Measurements from ENCODE around the gene CD79B. TPM values are rescaled to one million over a fixed set of nuclear protein-coding genes. Genes with fewer than 3 reads are reported as not detected.

Gene CD79B
- polyA plus RNA-seq, 1 donor from 2014 or later: not detected

DNA sequence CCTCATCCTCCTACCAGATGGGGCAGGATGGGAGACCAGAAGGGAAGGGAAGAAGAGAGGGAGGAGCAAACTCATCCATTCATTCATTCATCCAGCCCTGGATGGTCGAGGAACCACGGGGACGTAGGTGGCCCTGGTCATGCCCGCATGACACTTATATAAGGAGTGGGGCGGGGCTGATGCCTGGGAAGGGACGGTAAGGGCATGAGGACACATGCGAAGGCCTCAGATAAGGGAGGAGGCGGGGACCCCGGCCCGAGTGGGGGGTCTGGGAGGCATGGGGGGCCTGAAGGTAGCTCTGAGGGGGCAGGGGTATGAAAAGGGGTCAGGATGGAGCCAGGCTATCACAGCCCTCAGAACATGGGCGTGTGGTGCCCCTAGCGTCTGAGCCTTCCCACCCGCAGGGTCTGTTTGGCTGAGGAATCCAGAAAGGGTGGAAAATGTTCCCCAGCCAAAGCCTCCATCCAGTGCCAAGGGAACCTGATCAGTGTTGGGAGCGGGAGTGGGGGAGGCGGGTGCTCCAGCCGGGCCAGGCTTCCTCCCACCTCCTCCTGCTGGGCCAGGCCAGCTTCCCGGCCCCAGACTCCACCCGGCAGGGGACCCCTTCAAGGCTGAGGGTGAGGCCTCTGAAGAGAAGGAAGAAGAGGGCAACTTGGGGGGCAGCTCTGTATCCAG lies 17.6 kb upstream of the CD79B start:
- Histone ChIP-seq H3K79me2 (replicated peaks; ENCODE audit: insufficient read depth, low read length) (no peaks in the 10 kb centered on the region), H3K27ac (ENCODE audit: low read length) (no peak overlapping the region), H4K20me1 (ENCODE audit: insufficient read depth) (no peaks in the 10 kb centered on the region), H3F3A (ENCODE audit: insufficient read depth, low read length, poor library complexity, severe bottlenecking) (no peaks in the 10 kb centered on the region), H3K9me2 (ENCODE audit: insufficient read depth, low read length) (no peaks in the 10 kb centered on the region), H3K4me3 (ENCODE audit: low read length) (no peak overlapping the region), H2AFZ (ENCODE audit: low read depth, low read length) (no peak overlapping the region), H3K9me3 (ENCODE audit: low read length) (no peaks in the 10 kb centered on the region), H3K36me3 (ENCODE audit: insufficient read depth, low read length) (no peaks in the 10 kb centered on the region), H3K9ac (ENCODE audit: low read length) (no peak overlapping the region), H3K4me2 (ENCODE audit: low read length) (no peak overlapping the region), H3K27me3 (ENCODE audit: insufficient read depth, low read depth, low read length) (no peaks in the 10 kb centered on the region)
- TF ChIP-seq SMC3 (conservative IDR thresholded peaks at IDR 0.05; ENCODE audit: poor library complexity) (no peak), CTCF (IDR thresholded peaks at IDR 0.05; ENCODE audit: poor library complexity, severe bottlenecking) (no peak), POLR2AphosphoS5 (IDR thresholded peaks at IDR 0.05) (no peak), EP300 (conservative IDR thresholded peaks at IDR 0.05; ENCODE audit: poor library complexity, severe bottlenecking) (no peak), TAF1 (IDR thresholded peaks at IDR 0.05; ENCODE audit: low read depth) (no peak), MXI1 (conservative IDR thresholded peaks at IDR 0.05; ENCODE audit: poor library complexity, severe bottlenecking) (no peak), EZH2 (IDR thresholded peaks at IDR 0.05; ENCODE audit: borderline replicate concordance, insufficient read depth, low read length, poor library complexity, severe bottlenecking) (no peak), RAD21 (conservative IDR thresholded peaks at IDR 0.05) (no peak)
- TF ChIP-seq, protein P1, sequence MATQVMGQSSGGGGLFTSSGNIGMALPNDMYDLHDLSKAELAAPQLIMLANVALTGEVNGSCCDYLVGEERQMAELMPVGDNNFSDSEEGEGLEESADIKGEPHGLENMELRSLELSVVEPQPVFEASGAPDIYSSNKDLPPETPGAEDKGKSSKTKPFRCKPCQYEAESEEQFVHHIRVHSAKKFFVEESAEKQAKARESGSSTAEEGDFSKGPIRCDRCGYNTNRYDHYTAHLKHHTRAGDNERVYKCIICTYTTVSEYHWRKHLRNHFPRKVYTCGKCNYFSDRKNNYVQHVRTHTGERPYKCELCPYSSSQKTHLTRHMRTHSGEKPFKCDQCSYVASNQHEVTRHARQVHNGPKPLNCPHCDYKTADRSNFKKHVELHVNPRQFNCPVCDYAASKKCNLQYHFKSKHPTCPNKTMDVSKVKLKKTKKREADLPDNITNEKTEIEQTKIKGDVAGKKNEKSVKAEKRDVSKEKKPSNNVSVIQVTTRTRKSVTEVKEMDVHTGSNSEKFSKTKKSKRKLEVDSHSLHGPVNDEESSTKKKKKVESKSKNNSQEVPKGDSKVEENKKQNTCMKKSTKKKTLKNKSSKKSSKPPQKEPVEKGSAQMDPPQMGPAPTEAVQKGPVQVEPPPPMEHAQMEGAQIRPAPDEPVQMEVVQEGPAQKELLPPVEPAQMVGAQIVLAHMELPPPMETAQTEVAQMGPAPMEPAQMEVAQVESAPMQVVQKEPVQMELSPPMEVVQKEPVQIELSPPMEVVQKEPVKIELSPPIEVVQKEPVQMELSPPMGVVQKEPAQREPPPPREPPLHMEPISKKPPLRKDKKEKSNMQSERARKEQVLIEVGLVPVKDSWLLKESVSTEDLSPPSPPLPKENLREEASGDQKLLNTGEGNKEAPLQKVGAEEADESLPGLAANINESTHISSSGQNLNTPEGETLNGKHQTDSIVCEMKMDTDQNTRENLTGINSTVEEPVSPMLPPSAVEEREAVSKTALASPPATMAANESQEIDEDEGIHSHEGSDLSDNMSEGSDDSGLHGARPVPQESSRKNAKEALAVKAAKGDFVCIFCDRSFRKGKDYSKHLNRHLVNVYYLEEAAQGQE (IDR thresholded peaks at IDR 0.05; ENCODE audit: borderline replicate concordance): no peak

- Histone ChIP-seq H3K79me2 (replicated peaks; ENCODE audit: insufficient read depth, low read length) (no peaks in the 10 kb centered on the region), H2AFZ (ENCODE audit: low read depth, low read length) (no peak overlapping the region), H4K20me1 (ENCODE audit: insufficient read depth) (no peaks in the 10 kb centered on the region), H3K4me3 (ENCODE audit: low read length) (no peak overlapping the region), H3K27me3 (ENCODE audit: insufficient read depth, low read depth, low read length) (no peaks in the 10 kb centered on the region), H3K27ac (ENCODE audit: low read length) (no peak overlapping the region), H3K4me2 (ENCODE audit: low read length) (no peak overlapping the region), H3K9ac (ENCODE audit: low read length) (no peak overlapping the region), H3K36me3 (ENCODE audit: insufficient read depth, low read length) (no peaks in the 10 kb centered on the region), H3F3A (ENCODE audit: insufficient read depth, low read length, poor library complexity, severe bottlenecking) (no peaks in the 10 kb centered on the region), H3K9me3 (ENCODE audit: low read length) (no peaks in the 10 kb centered on the region), H3K9me2 (ENCODE audit: insufficient read depth, low read length) (no peaks in the 10 kb centered on the region)
- TF ChIP-seq MXI1 (conservative IDR thresholded peaks at IDR 0.05; ENCODE audit: poor library complexity, severe bottlenecking): no peak
- TF ChIP-seq TAF1 (IDR thresholded peaks at IDR 0.05; ENCODE audit: low read depth): no peak
- no peak for TF ChIP-seq RAD21 (conservative IDR thresholded peaks at IDR 0.05)
- no peak for TF ChIP-seq CTCF (IDR thresholded peaks at IDR 0.05; ENCODE audit: poor library complexity, severe bottlenecking)
- TF ChIP-seq, protein P1 (IDR thresholded peaks at IDR 0.05; ENCODE audit: borderline replicate concordance): no peak
Measured at GRCh38 chr17:63948521-63948920, 16.4 kb upstream of the CD79B start.

Data from neural cell (in vitro differentiated cells).